Skin epidermis (tissue), 12 donors: ENCODE results near the gene LRRC49.

ENCODE experiments used
- H3K27ac ChIP-seq, 21 experiments: fragments of 200-600 bp; sonication (generic) in 11 of 21; one replicate each; pipeline ENCODE4 v1.5.0; 2020; ENCODE audit warnings: mild to moderate bottlenecking in 3 of 21, inconsistent platforms in 2 of 21, moderate library complexity in 2 of 21
- H3K4me3 ChIP-seq, 7 experiments: fragments of 200-600 bp; sonication (generic) in 2 of 7; one replicate each; pipeline ENCODE4 v1.5.0; 2020; ENCODE audit warnings: inconsistent platforms in 2 of 7, mild to moderate bottlenecking in 2 of 7, moderate library complexity in 1 of 7

LRRC49 gene

DNA sequence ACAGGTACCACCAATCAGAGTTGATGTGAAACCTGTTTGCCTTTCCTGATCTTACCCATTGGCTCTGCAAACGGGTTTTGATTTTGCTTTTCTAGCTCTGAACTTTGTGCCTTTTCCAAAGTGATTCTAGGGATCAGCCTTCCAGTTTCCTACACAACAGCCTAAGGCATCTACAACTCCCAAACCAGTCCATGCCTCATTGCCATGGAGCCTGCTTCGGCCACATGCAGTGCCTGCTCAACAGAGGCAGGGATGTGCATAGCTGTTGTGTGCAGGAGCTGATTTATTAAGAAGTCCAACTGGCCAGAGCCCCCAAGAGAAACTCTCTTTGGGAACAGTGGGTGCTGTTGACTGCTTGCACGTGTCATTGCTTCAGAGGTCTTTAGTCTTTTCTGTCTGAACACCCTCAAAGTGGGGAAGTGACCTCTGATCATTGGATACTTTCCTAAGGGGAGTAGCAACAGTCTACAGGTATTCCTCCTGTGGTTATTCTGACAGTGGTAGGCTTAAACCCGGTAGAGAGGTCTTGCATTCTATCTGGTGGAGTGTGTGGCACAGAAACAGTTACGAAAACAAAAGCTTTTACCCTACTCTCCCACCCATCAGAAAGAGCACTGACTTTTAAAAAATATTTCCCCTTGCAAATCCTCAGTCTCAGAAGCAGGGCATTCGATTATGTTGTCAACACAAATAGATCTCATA, 186.0 kb downstream of the LRRC49 start:
- Histone ChIP-seq H3K4me3 (no peak overlapping the region), H3K27ac (peak overlapping the region in 3 of 21 experiments; percentile 28 to 63 (median 30))

DNA sequence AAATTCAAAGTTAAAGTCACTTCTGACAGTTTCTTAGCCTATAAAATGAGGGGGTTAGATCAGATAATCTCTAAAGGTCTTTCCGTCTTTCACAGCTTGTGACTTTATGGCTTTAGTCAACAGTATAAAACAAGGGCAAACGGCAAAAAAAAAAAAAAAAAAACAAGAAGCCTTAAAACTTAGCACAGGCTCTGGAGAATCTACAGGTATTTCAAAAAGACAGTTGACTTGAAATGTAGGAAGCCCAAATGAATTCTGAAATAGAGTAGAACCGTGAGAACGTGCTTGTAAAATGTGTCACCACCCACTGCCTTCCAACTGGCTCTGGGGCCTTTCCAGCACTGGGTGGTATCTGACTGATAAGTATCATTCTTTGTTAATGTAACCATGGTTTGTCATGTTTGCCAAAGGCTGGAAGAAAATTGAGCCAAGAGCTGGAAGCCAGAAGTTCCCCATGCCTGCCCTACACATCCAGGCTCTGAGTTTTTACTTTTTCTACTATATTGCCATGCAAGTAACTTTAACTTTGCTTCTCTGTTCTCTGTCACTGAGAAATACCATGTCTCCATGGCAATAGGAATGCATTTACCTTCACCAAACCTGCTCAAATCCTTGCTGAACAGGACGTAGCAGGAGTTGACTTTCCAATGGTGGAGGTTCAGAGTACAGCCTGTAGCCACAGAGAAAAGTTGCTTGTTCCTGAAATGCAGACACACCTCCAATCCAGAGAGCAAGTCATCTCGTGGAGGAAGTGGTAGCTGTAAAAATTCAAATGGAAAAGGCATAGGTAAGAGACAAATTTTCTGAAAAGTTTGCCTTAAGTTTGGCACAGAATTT, 186.8 kb downstream of the LRRC49 start:
- no peak overlapping the region for H3K4me3 ChIP-seq
- peak overlapping the region in 4 of 21 experiments; percentile 6 to 63 (median 44) for H3K27ac ChIP-seq

DNA sequence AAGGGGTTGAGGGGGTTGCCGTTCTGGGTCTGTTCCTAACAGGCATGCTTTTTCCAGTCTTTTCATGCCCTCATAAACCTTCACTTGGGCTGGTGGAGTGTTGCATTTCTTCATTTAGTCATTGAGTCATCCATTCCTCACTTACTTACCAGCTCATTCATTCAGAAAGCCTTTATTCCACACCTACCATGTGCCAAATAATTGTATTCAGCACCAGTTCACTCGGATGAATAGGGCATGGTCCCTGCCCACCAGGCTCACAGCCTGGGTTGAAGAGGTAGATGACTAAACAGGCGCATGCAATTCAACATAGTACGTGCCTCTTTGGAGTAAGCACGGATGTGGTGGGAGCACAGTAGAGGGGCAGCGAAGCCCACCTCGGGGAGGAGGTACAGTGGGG, 187.5 kb downstream of the LRRC49 start:
- peak overlapping the region in 5 of 21 experiments; percentile 6 to 63 (median 39) for H3K27ac ChIP-seq

DNA sequence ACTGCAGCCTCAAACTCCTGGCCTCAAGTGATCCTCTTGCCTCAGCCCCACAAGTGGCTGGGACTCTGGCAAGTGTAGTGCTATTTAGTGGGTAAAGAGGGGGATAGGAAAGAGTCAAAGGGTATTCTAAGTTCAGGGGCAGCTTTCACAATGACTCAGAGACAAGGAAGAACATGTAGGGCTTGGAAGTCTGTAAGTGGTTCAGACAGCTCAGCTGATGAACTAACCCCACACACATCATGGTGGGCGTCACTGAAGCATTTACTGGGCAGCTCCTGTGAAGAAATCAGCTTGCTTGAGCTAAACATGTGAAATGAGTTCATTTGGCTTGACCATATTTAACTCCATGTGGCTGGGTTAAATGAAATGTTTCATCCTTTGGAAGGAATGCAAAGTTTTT, 188.1 kb downstream of the LRRC49 start:
- no peak overlapping the region for H3K4me3 ChIP-seq
- H3K27ac ChIP-seq = peak overlapping the region in 1 of 21 experiments; percentile 32

More for the DNA sequence above, 187.5 kb downstream of the LRRC49 start:
- H3K4me3 ChIP-seq = no peak overlapping the region

DNA sequence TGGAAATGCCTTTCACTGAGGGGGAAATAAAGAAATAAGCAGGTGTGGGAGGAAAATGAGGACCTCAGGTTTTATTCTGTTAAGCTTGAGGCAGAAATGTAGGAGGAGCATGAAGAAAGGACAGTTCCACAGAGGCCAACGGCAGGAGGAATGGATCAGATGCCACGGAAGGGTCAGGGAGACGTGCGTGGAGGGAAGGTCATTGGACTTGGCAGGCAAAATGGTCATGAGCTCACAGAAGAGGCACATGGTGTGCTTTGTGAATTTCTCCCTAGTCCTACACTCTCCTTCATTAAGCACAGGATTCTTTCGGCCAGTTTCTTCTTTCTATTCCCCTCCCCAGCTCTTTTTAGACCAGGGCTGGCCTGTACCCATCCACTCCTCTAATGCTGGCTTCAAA, 190.2 kb downstream of the LRRC49 start:
- Histone ChIP-seq H3K27ac (peak overlapping the region in 4 of 21 experiments; percentile 17 to 76 (median 48)), H3K4me3 (no peak overlapping the region)

DNA sequence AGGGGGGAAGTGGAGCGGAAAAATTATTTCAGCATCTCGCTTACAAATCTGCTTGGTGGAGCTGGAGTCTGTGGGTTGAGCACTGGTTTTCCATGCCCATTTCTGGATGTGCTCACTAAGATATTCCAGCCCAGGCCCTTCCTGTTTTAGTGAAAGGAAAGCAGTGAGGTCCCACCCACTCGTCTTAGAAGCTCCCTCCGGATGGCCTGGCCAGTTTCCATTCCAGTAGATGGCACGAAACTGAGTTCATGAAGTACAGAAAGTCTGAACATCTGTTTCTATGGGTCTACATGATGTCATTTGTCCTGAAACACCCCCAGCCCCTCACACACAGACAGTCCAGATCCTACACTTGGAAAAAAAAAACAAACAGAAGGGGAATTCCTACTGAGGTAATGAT, 190.7 kb downstream of the LRRC49 start:
- Histone ChIP-seq H3K4me3 (no peak overlapping the region), H3K27ac (peak overlapping the region in 4 of 21 experiments; percentile 17 to 76 (median 48))

DNA sequence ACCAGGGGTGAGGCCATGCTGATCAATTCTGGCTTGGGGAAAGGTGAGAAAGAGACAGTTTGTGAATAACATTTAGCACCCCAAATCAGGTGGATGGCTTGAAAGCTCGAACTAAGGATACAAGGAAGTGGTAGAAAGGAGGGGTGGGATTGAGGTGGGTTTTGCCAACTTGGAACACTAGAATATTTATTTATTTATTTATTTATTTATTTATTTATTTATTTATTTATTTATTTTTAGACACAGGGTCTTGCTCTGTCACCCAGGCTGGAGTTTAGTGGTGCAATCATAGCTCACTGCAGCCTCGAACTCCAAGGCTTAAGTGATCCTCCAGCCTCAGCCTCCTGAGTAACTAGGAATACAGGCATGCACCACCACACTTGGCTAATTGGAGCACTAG, 191.6 kb downstream of the LRRC49 start:
- Histone ChIP-seq H3K4me3 (no peak overlapping the region), H3K27ac (no peak overlapping the region)

DNA sequence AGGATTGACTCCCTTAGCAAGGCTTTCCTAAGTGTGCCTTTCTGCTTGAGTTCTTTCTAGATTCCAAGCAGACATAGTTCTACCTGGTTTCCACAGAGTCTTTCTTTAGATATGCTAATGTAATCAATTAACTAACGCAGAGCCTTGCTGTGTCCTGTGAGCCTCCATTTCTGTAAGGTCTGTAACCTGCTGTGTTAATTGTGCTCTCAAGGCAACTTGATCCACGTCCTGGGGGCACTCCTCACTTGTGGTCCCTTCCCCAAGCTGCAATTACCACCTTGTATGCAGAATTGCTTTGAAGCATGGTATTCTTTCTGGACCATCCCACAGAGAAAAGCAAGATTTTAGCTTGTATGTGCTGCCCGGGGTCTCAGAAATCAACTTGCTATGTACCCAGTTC, 193.2 kb downstream of the LRRC49 start:
- Histone ChIP-seq H3K4me3 (no peak overlapping the region), H3K27ac (no peak overlapping the region)

DNA sequence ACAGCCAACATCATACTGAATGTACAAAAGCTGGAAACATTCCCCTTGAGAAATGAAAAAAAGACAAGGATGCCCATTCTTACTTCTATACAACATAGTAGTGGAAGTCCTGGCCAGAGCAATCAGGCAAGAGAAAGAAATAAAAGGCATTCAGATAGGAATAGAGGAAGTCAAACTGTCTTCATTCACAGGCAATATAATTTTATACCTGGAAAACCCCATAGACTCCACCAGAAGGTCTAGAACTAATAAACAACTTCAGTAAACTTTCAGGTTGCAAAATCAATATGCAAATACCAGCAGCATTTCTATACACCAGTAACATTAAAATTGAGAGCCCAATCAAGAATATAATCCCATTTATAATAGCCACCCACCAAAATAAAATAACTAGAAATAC, 195.5 kb downstream of the LRRC49 start:
- H3K27ac ChIP-seq = no peak overlapping the region
- no peak overlapping the region for H3K4me3 ChIP-seq

DNA sequence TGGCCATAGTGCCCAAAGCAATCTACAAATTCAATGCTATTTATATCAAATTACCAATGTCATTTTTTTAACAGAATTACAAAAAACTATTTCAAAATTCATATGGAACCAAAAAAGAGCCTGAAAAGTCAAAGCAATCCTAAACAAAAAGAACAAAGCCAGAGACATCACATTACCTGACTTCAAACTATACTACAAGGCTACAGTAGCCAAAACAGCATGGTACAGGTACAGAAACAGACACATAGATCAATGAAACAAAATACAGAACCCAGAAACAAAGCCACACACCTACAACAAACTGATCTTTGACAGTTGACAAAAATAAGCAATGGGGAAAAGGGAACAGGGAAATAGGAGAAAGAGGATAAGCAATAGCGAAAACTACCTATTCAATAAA, 196.1 kb downstream of the LRRC49 start:
- Histone ChIP-seq H3K27ac (no peak overlapping the region), H3K4me3 (no peak overlapping the region)

DNA sequence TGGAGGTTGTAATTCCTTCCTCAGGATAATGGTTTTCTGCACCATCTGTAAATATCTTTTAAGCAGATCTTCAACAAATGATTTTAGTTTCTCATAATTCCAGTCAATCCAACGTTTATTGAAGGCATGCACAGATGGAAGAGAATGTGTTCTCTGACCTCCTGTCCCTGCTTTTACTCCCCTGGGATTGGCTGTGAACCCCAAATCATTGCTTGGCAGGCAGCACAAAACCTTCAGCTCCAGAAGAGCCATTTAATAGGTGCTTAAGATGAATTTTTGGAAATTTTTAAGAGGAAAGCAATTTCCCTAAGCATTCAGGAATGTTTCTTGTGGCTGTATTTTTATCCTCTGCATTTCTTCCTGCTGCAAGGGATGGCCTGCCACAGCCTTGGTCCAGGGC, 197.2 kb downstream of the LRRC49 start:
- Histone ChIP-seq H3K4me3 (no peak overlapping the region), H3K27ac (no peak overlapping the region)

DNA sequence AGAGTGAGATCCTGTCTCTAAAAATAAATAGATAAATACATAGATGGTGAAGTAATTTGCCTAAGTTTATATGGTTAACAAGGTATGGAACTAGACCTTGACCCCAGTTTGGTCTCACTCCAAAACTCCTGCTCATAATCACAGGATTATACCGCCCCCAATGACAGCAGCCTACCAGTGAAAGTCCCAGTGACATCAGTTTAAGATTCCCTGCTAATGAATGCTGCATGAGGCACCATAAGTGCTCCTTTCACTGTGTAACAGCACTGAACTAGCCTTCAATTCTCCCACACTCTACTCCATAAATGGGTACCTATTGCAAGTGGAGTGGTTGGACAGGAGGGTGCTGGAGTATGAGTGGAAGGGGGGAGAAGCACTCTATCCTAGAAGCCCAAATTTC, 199.0 kb downstream of the LRRC49 start:
- no peak overlapping the region for H3K4me3 ChIP-seq
- no peak overlapping the region for H3K27ac ChIP-seq

DNA sequence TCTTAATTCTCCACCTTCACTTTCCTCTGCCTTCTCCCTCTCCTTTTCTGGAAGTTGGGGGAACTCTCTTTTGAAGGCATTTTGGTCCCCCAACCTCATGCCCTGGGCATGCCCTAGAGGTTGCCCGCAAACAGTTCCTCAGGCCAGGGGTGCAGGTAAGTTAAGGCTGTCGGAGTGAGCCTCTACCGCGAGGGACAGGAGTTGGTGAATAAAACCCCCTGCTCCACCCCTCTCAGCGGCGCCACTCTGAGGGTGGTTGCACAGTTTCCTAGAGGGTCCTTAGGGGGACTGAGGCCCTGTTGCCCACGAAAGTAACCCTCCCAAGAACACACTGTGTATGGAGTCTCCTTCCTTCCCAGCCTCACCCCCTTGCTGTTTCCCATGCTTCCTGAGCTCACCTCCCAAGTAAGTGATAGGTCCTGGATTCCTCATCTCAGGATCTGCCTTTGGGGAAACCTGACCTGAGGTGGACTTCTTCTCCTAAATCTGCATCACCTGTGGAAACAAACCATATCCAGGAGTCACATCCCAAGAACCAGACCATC, 199.5 kb downstream of the LRRC49 start:
- no peak overlapping the region for H3K27ac ChIP-seq
- no peak overlapping the region for H3K4me3 ChIP-seq

DNA sequence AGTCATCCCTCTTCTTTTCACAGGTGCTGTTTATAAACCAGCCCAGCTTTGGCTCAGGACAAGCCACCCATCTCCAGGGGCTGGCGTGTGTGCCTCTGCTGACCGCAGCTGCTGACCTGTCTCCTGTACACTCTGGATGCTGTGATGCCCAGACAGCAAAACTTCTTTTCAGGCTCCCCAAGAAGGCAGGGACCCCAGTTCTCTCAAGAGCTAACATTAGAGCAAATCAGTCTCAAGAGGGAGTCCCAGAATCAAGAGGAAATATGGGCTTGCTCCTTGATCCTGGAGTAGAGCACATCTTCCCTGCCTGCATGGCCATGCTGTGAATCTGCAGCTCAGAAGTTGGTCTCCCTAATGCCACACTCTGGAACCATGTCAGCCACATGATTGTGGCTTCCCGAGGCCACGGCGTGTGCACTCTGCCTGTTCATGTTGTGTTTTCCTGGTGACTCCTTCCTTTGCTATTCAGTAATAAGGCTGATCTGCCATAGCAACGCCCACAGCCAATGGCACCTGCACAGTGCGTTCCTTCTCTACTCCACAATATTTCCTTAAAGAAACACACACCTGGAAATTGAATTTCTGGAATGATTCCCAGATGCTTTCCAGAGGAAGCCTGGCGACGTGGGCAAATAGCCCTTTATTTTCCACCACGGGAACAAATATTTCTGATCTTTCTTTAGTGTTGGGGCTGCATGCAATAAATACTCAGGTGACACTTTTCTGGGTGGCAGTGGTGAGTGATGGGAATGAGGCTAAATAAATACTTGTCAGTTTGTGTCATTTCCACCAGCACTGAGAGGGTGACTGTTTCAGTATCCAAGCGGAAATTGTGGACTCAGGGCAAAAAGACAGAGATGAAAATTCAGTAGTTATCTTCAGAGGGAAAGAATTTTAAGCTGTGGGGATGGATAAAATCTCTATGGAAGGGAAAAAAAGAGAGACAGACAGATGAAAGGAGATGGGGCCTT, 200.7 kb downstream of the LRRC49 start:
- Histone ChIP-seq H3K27ac (peak overlapping the region in 1 of 21 experiments; percentile 17), H3K4me3 (no peak overlapping the region)

DNA sequence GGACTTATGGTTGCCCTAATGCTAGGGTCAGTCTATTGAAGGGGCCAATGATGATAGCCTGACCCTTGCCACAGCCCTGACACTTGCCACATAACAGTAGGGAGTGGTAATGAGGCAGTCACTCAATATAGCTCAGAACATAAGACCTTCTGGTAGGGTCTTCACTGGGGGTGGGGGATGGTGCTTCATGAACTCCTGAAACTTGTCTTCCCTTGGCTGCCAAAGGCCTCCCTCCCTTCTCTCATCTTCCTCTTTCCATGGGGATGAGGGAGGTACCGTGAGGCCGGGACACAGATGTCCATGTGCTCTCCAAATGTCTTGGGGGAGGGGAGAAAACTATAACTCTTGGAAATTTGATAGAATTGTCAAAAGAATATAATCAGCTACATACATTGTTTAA, 201.5 kb downstream of the LRRC49 start:
- Histone ChIP-seq H3K4me3 (no peak overlapping the region), H3K27ac (no peak overlapping the region)

DNA sequence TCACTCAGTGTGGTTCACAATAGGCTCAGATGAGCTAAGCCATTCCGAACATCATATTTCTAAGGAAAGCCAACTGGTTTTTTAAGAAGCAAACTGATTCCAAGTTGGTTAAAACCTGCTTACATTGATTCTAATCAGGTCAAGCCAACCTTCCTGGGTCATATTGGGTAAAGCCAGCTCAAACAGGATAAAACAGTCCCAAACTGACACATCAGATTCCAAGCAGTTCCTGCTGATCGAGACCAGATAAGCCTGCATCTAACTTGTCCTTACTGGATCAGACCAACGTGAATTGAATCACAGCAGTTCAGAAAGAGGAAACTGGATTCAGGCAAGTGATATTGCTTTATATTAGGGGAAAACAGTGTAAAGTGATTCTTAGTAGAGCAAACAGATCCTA, 204.1 kb downstream of the LRRC49 start:
- Histone ChIP-seq H3K4me3 (no peak overlapping the region), H3K27ac (peak overlapping the region in 4 of 21 experiments; percentile 2 to 62 (median 46))

DNA sequence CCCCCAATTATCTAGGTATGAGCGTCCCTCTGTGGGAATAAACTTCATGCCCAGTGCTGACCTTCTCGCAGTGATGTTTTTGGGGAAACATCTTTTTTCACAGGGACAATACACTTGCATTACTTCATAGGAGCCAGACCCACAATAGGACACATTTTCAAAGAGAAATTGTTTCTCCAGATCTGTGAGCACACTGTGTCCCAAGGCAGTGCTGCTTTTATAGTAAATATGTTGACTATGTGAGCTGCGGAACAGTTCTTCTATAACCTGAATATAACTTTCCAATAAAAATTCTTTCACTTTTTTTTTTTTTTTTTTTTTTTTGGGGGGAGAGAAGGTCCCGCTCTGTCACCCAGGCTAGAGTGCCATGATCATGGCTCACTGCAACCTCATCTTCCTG, 205.3 kb downstream of the LRRC49 start:
- Histone ChIP-seq H3K4me3 (no peak overlapping the region), H3K27ac (peak overlapping the region in 1 of 21 experiments; percentile 57)

DNA sequence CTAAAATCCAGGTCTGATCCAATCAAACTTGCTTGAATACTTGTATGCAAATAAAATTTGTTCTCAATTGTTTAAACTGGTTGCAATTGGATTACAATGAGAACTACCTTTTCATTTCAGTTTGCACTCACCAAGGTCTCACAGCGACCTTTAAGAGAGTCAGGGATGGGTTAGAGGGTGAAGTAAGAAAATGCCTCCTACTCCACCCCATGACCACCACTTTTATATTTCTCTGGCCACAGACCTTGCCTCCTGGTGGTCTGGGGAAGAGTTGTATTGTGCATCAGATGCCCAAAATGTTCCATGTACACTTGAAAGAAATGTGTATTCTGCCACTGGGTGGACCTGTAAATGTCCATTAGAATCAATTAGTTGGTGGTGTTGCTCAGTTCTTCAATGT, 206.3 kb downstream of the LRRC49 start:
- no peak overlapping the region for H3K4me3 ChIP-seq
- no peak overlapping the region for H3K27ac ChIP-seq
